Measurements from ENCODE around the gene SS18. TPM values are rescaled to one million over a fixed set of nuclear protein-coding genes. Genes with fewer than 3 reads are reported as not detected.

SS18 gene
- total and polyA plus RNA-seq, 4 donors = 16.3 to 74.7 (median 34.5) TPM

- no peaks in the 10 kb centered on the region for H3K9me3 ChIP-seq (ENCODE audit: control insufficient read depth in 4 of 4, low read length in 3 of 4)
- DNase-seq (ENCODE audit: low spot score) = no peak
- no peak overlapping the region for H3K9ac ChIP-seq (ENCODE audit: low read depth in 1 of 2, low read length in 2 of 2)
- no peaks in the 10 kb centered on the region for H3K36me3 ChIP-seq (ENCODE audit: control insufficient read depth in 4 of 4, insufficient read depth in 3 of 4, low read depth in 1 of 4, low read length in 3 of 4)
- H3K27ac ChIP-seq (ENCODE audit: low read depth in 1 of 2, low read length in 2 of 2) = no peak overlapping the region
- H3K4me1 ChIP-seq (ENCODE audit: control insufficient read depth in 4 of 4, insufficient read depth in 4 of 4, low read length in 3 of 4) = no peaks in the 10 kb centered on the region
- TF ChIP-seq CTCF (IDR thresholded peaks at IDR 0.05; ENCODE audit: low read depth, low read length, missing input control) (no peak), JUND (IDR thresholded peaks at IDR 0.05) (no peak), FOXA1 (IDR thresholded peaks at IDR 0.05) (no peak), TAF1 (conservative IDR thresholded peaks at IDR 0.05) (no peak), HNF4G (IDR thresholded peaks at IDR 0.05) (no peak), YY1 (IDR thresholded peaks at IDR 0.05) (no peak), SP1 (IDR thresholded peaks at IDR 0.05) (no peak), FOXA2 (IDR thresholded peaks at IDR 0.05) (no peak), ATF3 (IDR thresholded peaks at IDR 0.05) (no peak)
- no peak overlapping the region for H3K4me3 ChIP-seq (ENCODE audit: low read depth in 1 of 3, low read length in 3 of 3)
- no peaks in the 10 kb centered on the region for H3K27me3 ChIP-seq (ENCODE audit: control insufficient read depth in 4 of 4, insufficient read depth in 4 of 4, low read length in 3 of 4)
Measured at GRCh38 chr18:25998461-25998860, 92.0 kb downstream of the SS18 start.

GRCh38 chr18:25992566-25992965, 97.8 kb downstream of the SS18 start:
- H3K4me1 ChIP-seq (ENCODE audit: control insufficient read depth in 4 of 4, insufficient read depth in 4 of 4, low read length in 3 of 4) = no peaks in the 10 kb centered on the region
- 73% methylated on average over 2 of the region's 2 CpGs for WGBS
- no peaks in the 10 kb centered on the region for H3K27me3 ChIP-seq (ENCODE audit: control insufficient read depth in 4 of 4, insufficient read depth in 4 of 4, low read length in 3 of 4)
- H3K27ac ChIP-seq (ENCODE audit: low read depth in 1 of 2, low read length in 2 of 2) = no peak overlapping the region
- no peaks in the 10 kb centered on the region for H3K9me3 ChIP-seq (ENCODE audit: control insufficient read depth in 4 of 4, low read length in 3 of 4)
- H3K9ac ChIP-seq (ENCODE audit: low read depth in 1 of 2, low read length in 2 of 2) = no peak overlapping the region
- TF ChIP-seq TAF1 (conservative IDR thresholded peaks at IDR 0.05) = no peak
- no peak for TF ChIP-seq REST (IDR thresholded peaks at IDR 0.05)
- TF ChIP-seq HNF4G (IDR thresholded peaks at IDR 0.05) = no peak
- TF ChIP-seq FOXA1 (IDR thresholded peaks at IDR 0.05) = no peak
- TF ChIP-seq EGR1 (IDR thresholded peaks at IDR 0.05; ENCODE audit: low read depth in 2 of 2) = no peak
- H3K4me3 ChIP-seq (ENCODE audit: low read depth in 1 of 3, low read length in 3 of 3) = no peak overlapping the region
- H3K36me3 ChIP-seq (ENCODE audit: control insufficient read depth in 4 of 4, insufficient read depth in 3 of 4, low read depth in 1 of 4, low read length in 3 of 4) = no peaks in the 10 kb centered on the region
- DNase-seq (ENCODE audit: low spot score) = no peak

GRCh38 chr18:25990473-25990872, 99.9 kb downstream of the SS18 start:
- no peak overlapping the region for H3K9ac ChIP-seq (ENCODE audit: low read depth in 1 of 2, low read length in 2 of 2)
- H3K27me3 ChIP-seq (ENCODE audit: control insufficient read depth in 4 of 4, insufficient read depth in 4 of 4, low read length in 3 of 4) = no peaks in the 10 kb centered on the region
- H3K27ac ChIP-seq (ENCODE audit: low read depth in 1 of 2, low read length in 2 of 2) = no peak overlapping the region
- H3K4me1 ChIP-seq (ENCODE audit: control insufficient read depth in 4 of 4, insufficient read depth in 4 of 4, low read length in 3 of 4) = no peaks in the 10 kb centered on the region
- no peak overlapping the region for H3K4me3 ChIP-seq (ENCODE audit: low read depth in 1 of 3, low read length in 3 of 3)
- no peaks in the 10 kb centered on the region for H3K36me3 ChIP-seq (ENCODE audit: control insufficient read depth in 4 of 4, insufficient read depth in 3 of 4, low read depth in 1 of 4, low read length in 3 of 4)
- DNase-seq (ENCODE audit: low spot score) = no peak
- no peaks in the 10 kb centered on the region for H3K9me3 ChIP-seq (ENCODE audit: control insufficient read depth in 4 of 4, low read length in 3 of 4)
- 89% methylated on average over 8 of the region's 8 CpGs for WGBS
- TF ChIP-seq ATF3 (IDR thresholded peaks at IDR 0.05) (no peak), FOXA2 (IDR thresholded peaks at IDR 0.05) (no peak), MAX (IDR thresholded peaks at IDR 0.05) (no peak), HNF4A (conservative IDR thresholded peaks at IDR 0.05) (no peak), JUND (IDR thresholded peaks at IDR 0.05) (no peak), TAF1 (conservative IDR thresholded peaks at IDR 0.05) (no peak), GABPA (IDR thresholded peaks at IDR 0.05 in 1 of 2, conservative IDR thresholded peaks at IDR 0.05 in 1 of 2) (no peak), SP1 (IDR thresholded peaks at IDR 0.05) (no peak), RAD21 (IDR thresholded peaks at IDR 0.05) (no peak), EGR1 (IDR thresholded peaks at IDR 0.05; ENCODE audit: low read depth in 2 of 2) (no peak), FOXA1 (IDR thresholded peaks at IDR 0.05) (no peak), NR2F2 (IDR thresholded peaks at IDR 0.05) (no peak), CTCF (IDR thresholded peaks at IDR 0.05; ENCODE audit: low read depth, low read length, missing input control) (no peak), ZBTB33 (IDR thresholded peaks at IDR 0.05) (no peak), HNF4G (IDR thresholded peaks at IDR 0.05) (no peak)
